ENCODE data around the gene ABHD17A.

The ABHD17A gene

GRCh38 chr19:1841209-1841924 is 43.9 kb downstream of the ABHD17A start:
- no peak for DNase-seq (ENCODE audit: low read depth in 1 of 2, low spot score in 1 of 2)

- no peak for DNase-seq (ENCODE audit: low read depth in 1 of 2, low spot score in 1 of 2)
These were observed 44.7 kb downstream of the ABHD17A start for GRCh38 chr19:1840541-1841115.

GRCh38 chr19:1839658-1840540 is 45.4 kb downstream of the ABHD17A start:
- no peak for DNase-seq (ENCODE audit: low read depth in 1 of 2, low spot score in 1 of 2)

GRCh38 chr19:1837625-1838105 is 47.6 kb downstream of the ABHD17A start:
- peak in 1 of 2 donors; percentile 49 for DNase-seq (ENCODE audit: low read depth in 1 of 2, low spot score in 1 of 2)

- DNase-seq (ENCODE audit: low read depth in 1 of 2, low spot score in 1 of 2), result no peak
These were observed 48.1 kb downstream of the ABHD17A start for GRCh38 chr19:1837222-1837565.

- DNase-seq (ENCODE audit: low read depth in 1 of 2, low spot score in 1 of 2), result no peak
These were observed 48.7 kb downstream of the ABHD17A start for GRCh38 chr19:1836458-1837221.

GRCh38 chr19:1833540-1833939 is 51.8 kb downstream of the ABHD17A start:
- DNase-seq (ENCODE audit: low read depth in 1 of 2, low spot score in 1 of 2), result no peak

GRCh38 chr19:1832046-1832663 is 53.1 kb downstream of the ABHD17A start:
- no peak for DNase-seq (ENCODE audit: low read depth in 1 of 2, low spot score in 1 of 2)

GRCh38 chr19:1830978-1831377 is 54.3 kb downstream of the ABHD17A start:
- DNase-seq (ENCODE audit: low read depth in 1 of 2, low spot score in 1 of 2), result no peak

GRCh38 chr19:1830568-1830967 is 54.7 kb downstream of the ABHD17A start:
- no peak for DNase-seq (ENCODE audit: low read depth in 1 of 2, low spot score in 1 of 2)

- DNase-seq (ENCODE audit: low read depth in 1 of 2, low spot score in 1 of 2), result no peak
These were observed 55.3 kb downstream of the ABHD17A start for GRCh38 chr19:1829958-1830357.

- DNase-seq (ENCODE audit: low read depth in 1 of 2, low spot score in 1 of 2), result no peak
These were observed 56.7 kb downstream of the ABHD17A start for GRCh38 chr19:1828279-1829238.

GRCh38 chr19:1827566-1828278 is 57.6 kb downstream of the ABHD17A start:
- no peak for DNase-seq (ENCODE audit: low read depth in 1 of 2, low spot score in 1 of 2)
